NCI-H146 (cell line): ENCODE results near the gene KLHL35.
A peak's percentile ranks its signal among the peaks of the same experiment; 100 is the strongest.
"Not testable (repeated sequence)": the region's sequence is repeated elsewhere in the genome, so short reads cannot be mapped to it uniquely, and the experiment has no call there.

Source experiments
- DNase-seq: peaks from one replicate; lab custom pipeline; 2025; lab: John Stamatoyannopoulos, UW

KLHL35 gene

DNA sequence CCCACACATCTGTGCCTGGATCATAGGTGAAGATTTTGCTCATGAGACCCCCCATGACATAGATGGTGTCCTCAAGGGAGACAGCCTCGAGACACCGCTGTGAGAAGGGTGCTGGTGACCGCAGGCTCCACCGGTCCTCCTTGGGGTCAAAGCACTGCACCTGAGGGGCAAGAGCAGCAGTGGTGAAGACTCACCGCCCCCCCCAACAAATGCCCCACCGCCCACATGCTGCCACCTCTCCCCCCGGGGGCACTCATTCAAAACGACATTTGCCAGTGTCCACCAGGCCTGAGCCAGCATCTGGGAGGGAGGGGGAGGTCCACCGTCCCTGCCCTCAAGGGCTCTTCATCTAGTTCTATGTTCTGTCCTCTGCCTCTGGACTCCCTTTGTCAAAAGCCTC, 9.3 kb downstream of the KLHL35 start:
- no peak for DNase-seq

DNA sequence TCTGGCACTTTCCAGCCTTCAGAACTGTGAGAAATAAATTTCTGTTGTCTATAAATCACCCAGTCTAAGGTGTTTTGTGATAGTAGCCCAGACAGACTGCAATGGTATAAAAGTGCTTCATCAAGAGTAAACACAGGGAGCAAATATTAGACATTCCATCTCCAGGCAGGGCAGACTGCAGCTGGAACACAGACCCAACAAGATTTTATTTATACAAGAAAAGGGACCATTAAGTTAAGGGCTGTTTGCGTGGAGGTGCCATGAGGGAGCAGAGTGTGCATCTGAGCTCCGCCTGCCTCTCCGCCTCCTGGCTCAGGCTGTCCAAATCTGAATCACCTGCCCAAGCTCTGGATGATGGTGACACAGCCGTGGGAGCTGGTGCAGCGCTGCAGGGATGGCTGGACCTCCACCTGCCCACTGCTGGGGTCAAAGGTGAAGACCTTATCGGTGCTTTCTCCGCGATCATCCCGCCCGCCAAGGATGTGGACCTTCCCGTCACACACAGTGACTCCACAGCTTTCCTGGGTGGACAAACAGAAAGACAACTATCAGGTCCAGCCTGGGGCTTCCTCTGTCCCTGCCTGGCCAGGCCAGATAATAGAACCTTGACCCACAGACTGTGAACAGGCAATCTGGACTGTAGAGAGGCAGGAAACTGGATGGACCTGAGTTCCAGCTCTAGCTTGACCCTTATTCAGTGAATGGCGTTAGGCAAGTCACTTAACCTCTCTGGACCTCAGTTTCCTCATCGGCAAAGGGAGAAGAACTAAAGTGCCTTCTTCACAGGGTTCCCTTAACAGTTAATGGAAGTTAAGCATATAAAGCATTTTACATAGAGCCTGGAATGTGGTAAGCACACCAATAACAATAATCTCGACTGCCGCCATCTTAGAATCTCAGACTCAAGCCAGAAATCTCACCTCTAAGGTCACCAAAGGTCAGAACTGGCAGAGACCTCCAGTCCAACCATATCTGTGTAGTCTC, 10.5 kb downstream of the KLHL35 start:
- DNase-seq: peak; percentile 56

DNA sequence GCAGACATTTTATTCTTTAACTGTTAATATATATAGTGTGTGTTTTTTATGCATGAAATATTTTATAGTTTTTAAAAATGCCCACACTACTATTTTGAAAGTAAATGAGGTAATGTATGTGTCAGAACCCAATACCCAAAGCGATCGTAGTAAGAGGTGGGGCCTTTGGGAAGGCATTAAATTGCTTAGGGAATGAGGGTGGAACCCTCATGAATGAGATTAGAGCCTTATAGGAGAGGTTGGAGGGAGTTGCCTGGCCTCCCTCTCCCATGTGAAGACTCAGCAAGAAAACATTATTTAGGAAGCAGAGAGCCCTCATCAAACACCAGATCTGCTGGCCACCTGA, 11.1 kb downstream of the KLHL35 start:
- DNase-seq: no peak

DNA sequence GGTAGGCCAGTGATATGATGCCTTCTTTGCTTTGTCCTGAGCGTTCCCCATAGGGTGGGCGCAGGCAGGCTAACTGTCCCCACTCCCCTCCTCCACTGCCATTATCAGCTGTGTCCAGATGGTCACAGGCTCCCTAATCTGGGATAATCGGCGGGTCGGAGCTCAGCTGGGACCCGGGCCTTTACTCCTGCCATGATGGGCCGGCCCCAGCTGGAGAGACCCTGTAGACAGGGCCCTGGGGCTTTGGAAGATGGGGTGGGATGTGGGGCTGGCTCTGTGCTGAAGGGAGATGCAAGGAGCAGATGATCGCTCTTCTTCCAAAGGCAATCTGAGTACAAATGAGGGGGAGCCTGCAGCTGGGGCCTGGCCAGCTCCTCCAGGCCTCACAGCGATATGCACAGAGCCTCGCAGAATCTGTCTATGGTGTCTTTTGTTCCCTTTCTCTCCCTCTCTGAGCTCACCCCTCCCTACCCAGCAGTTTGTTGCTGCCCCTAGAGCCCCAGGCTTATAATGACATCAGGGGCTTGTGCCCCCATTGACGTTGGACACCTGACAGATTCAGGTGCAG, 11.9 kb downstream of the KLHL35 start:
- no peak for DNase-seq

DNA sequence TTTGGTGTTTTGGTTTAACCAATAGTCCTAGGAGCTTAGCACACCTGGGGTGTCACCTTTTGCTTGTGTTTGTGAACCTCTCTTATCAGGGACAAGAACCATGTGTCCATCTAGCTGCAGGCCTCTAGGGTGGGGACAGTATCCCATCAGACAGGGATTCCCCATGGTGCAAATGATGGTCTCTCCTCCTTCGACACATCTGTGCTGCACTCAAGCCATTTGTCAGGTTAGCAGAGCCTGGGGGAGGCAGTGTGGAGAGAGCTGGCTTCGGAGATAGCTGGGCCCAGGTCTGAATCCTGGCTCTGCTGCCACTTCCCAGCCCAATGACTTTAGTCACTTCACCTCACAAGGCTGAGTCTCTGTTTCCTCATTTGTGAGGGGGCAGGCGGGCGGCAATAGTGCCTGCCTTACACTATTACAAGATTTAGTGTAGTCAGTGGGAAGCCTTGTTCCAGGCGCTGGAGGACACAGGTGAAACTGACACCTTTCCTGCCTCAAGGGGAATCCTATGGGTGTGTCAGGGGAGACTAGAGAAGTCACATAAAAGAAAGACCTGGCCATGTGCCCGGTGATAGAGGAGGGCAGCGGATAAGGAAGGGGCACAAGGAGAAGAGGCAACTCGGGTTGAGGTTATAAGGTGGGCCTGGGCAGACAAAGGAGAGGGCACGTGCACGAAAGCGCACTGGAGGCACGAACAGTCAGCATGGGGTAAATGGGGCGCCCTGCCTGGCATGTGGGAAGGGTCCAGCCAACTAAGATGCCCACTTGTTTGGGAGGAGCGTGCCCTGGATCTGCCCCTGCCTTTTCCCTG, 12.6 kb downstream of the KLHL35 start:
- no peak for DNase-seq

DNA sequence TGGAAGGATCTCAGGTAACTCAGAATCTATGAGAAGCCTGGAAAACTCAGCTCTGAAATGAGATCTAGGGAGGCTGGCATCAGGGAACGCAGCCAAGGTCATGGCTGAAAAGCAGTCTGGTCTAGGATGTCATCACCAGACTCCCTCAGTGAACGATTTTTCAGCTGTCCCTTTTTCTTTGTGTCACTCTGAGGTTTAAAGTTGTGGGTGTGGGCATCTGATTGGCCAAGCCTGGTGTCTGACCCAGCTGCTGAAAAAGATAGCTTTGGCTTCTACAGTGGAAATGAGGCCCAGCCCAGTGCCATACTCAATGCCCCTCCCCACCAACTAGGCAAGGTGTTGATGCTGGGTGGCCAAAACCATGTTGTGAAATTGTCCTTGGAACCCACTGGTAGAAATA, 19.1 kb downstream of the KLHL35 start:
- no peak for DNase-seq

DNA sequence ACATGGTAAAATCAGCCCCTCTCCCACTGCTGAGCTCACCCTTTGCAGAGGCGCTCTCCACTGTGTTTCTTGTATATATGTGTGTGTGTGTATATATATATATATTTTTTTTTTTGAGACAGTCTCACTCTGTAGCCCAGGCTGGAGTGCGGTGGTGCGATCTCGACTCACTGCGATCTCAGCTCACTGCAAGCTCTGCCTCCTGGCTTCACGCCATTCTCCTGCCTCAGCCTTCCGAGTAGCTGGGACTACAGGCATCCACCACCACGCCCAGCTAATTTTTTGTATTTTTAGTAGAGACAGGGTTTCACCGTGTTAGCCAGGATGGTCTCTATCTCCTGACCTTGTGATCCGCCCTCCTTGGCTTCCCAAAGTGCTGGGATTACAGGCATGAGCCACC, 19.9 kb downstream of the KLHL35 start:
- DNase-seq: not testable (repeated sequence)

DNA sequence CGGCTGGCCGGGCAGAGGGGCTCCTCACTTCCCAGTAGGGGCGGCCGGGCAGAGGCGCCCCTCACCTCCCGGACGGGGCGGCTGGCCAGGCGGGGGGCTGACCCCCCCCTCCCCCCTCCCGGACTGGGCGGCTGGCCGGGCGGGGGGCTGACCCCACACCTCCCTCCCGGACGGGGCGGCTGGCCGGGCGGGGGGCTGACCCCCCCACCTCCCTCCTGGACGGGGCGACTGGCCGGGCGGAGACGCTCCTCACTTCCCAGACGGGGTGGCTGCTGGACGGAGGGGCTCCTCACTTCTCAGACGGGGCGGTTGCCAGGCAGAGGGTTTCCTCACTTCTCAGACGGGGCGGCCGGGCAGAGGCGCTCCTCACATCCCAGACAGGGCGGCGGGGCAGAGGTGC, 23.0 kb downstream of the KLHL35 start:
- DNase-seq: not testable (repeated sequence)

DNA sequence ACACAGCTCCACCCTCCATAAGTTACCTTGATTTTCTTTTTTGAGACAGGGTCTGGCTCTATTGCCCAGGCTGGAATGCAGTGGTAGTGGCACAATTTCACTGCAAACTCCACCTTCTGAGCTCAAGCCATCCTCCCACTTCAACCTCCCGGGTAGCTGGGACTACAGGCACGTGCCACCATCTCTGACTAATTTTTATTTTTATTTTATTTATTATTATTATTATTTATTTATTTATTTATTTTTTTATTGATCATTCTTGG, 24.1 kb downstream of the KLHL35 start:
- DNase-seq: no peak

DNA sequence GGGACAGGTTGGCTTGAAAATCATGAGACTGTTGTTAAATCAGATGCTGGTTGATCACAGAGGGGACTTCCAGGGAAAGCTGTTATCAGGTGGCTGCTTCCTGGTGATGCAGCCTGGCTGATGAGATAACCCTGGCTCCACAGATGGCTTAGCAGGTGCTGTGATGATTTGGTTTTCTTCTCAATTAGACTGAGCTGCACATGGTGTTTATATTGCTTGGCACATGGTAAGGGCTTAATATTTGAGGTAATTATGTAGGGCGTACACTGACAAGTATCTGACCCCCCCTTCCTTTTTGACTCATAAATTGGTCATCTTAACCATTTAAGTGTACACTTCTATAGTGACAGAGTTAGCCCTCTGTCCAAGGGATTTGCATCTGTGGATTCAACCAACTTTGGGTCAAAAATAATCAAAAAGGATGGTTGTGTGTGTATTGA, 26.6 kb downstream of the KLHL35 start:
- DNase-seq: peak; percentile 77

DNA sequence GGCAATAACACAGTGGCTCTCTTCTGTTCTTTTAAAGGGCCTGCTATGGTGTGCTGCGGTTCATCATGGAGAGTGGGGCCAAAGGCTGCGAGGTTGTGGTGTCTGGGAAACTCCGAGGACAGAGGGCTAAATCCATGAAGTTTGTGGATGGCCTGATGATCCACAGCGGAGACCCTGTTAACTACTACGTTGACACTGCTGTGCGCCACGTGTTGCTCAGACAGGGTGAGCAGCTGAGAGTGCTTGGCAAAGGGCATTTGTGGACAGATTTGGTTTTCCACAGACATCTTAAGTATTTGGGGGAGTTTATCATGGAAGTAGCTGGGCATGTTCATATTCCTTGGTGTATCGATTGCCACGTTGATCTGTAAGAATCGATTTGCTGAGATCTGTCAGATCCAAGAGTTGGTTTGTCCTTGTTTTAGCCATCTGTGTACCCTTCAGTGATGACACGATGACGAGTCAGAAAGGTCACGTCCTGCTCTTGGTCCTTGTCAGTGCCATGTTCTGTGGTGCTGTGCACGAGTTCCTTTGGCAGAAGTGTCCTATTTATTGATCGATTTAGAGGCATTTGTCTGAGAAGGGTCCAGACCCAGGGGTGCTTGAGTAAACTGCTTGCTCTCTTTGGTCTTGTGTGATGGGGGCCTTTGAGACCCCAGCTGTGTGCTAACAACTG, 28.9 kb downstream of the KLHL35 start:
- no peak for DNase-seq

DNA sequence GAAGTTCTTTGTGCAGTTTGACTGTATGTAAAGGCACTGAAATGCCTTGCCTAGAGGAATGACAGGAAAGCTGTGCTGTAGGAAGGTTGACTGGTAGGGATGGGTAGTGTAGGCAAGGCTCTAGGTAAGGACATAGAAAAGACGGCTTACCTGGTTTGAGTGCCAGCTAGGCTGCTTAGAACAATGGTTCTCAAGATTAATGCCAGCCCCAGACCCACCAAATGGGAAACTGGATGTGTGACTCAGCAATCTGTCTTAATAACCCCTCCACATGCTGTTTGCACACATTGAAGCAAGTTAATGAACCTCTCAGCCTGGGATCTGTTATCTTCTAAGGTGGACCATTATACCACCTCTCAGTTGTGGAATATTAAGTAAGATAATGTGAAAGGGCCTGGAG, 30.0 kb downstream of the KLHL35 start:
- no peak for DNase-seq

DNA sequence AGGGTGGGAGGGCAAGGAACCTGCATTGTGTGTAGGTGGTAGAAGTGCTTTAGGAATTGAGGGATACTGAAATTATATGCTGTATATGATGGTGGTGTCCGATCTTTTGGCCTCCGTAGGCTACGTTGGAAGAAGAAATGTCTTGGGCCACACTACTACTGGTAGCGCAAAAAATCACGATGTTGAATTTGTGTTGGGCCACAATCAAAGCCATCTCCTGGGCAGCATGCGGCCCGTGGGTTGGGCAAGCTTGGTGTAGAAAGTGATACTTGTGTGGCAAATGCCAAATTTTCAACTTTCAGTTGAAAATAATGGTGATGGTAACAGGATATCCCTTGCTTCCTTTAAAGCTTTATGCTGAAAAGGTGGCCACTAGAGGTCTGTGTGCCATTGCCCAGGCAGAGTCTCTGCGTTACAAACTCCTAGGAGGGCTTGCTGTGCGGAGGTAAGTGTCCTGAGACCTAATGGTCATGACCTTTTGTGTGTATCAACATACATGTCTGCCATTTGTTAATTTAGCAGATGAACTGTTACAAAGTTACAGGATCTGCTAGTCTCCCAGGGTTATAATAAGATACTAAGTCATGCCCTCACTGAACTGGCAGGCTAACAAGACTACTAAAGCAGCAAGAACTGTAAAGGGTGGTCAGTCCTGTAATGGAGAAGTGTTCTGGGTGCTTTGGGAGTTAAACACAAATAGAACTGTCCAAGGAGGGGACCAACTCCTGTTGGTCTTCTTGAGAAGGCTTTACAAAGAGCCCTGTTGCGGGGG, 30.8 kb downstream of the KLHL35 start:
- no peak for DNase-seq

DNA sequence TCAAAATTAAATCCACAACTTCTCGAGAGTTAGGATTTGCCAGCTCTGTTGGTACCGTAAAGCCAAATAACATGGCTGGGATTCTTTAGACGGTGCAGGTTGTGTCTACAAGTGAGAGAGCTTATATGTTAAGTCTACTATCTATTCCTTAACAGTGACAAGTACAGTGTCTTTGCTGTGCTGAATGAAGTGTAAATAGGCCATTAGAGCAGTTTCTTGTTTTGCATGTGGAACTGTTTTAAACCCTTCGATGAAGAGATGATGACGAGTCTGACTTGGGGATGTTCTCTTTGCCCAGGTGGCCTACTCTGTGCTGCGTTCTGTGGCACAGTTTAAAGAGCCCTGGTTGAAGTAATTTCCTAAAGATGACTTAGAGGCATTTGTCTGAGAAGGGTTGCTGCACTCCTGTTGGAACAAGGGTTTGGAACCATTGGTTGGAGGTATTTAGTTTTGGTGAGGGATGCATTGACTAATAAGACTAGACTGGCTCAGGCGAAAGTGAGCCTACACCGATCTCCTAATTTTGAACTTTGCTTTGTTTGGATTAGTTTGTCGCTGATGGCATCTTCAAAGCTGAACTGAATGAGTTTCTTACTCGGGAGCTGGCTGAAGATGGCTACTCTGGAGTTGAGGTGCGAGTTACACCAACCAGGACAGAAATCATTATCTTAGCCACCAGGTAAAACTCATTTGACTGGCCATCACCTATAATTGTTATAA, 32.7 kb downstream of the KLHL35 start:
- no peak for DNase-seq

DNA sequence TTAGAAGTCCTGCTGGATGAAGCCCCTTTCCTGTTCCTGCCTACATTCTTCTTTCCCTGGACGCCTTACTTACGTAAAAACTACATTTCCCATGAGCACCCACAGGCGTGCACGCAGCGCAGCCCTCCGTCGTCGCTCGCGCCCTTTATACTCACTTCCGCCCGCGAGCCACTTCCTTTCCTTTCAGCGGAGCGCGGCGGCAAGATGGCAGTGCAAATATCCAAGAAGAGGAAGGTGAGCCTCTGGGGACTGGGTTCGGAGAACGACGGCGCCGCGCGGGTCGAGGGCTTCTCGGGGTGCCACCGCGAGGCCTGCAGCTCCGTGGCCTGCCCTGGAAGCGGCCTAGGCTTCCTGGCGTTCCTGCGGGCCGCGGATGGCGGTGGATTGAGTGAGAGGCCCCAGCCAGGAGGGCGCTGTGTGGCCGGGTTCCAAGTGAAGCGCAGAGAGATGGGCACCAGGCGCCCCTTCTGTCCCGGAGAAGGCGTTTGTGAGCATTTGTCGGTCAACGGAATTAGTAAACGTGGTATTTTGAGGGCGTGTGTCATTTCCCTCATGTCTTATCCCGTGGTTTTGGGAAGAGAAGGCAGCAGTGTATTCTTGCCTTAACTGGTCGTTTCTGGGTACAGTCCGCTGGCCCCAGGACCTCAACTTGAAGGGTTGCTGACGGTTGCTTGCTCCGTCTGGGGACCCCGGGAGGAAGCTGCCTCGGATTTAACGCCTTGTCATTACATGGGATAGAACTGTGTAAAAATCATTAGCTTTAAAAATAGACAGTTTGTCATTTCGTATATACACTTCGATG, 33.5 kb downstream of the KLHL35 start, which contains the start of gene RPS3:
Gene RPS3 (plus strand): TSS at position 175 of the 802 bp plus-strand sequence. CDS start 30 bp downstream, at position 205.
- DNase-seq: peak; percentile 92

DNA sequence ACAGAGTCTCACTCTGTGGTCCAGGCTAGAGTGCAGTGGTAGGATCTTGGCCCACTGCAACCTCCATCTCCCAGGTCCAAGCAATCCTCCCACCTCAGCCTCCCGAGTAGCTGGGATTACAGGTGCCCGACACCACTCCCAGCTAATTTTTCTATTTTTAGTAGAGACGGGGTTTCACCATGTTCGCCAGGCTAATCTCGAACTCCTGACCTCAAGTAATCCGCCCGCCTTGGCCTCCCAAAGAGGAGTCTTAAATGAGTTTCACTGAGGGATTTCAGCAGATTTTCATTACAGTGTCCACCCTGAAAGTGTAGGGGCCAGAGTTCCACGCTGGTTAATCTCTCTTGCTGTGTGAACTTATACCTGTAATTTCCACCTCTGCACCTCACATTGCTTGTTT, 34.1 kb downstream of the KLHL35 start:
- no peak for DNase-seq

DNA sequence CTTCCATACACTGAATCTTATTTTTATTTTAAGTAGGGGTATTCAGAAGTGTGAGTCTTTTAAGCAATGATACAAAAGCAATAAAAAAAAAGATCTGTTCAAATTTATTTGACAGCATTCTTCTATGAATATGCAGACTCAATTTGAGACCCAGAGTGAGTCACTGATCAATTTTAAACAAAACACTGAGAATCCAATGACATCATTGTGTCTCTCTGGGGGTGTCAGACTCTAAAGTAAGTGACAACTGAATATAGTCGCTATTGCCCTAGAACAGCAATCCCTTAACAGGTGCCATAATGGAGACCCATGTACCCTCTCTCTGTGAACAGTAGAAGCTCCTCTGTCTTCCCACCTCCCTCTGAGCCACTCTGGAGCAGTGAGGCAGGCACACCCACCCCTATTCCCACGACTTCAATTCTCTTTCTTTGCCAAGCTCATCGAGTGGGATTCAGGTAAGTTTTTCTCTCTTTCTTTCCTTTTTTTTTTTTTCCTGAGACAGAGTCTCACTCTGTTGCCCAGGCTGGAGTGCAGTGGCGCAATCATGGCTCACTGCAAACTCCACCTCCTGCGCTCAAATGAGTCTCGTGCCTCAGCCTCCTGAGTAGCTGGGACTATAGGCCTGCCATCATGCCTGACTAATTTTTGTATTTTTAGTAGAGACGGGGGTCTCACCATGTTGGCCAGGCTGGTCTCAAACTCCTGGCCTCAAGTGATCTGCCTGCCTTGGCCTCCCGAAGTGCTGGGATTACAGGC, 38.7 kb downstream of the KLHL35 start:
- no peak for DNase-seq

DNA sequence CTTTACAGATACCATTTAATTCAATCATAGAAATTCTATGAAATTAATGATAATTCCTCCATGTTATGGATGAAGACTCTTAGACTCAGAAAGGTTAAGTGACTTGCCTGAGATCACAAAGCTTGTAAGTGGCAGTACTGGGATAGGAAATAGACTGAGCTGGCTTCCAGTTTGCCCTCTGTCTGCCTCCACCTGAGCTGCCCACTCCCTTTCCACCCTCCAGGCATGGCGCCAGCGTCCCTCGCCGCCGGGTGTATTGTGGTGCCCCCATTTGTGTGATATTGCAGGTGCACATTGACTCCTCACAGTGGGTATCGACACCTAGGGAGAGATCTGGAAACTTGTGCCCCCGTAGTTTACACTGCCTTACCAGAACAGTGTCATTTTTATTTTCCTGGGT, 43.1 kb downstream of the KLHL35 start:
- DNase-seq: no peak

DNA sequence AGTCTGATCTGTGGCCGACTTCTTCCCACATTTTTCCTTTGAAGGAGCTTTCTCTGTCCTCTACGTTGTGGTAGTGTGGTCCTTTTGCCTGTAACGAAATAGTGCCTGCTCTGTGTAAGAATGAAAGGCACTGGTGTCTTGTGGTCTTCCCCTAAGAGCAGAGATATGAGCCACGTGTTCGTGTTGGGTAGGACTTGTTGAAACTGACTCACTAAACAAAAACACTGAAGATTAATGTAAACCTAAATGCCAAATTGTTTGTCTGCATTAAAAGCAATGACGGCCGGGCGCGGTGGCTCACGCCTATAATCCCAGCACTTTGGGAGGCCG, 43.8 kb downstream of the KLHL35 start:
- DNase-seq: no peak
